B cell (primary cell): Measurements from ENCODE around the gene CENPA. TPM values are rescaled to one million over a fixed set of nuclear protein-coding genes. Genes with fewer than 3 reads are reported as not detected.

ENCODE experiments used
- ATAC-seq: fragments of 200-7000 bp; cut with Tn5 transposase; one replicate; pipeline ENCODE4 v1.10.0; 2021; ENCODE audit warnings: low read depth, mild to moderate bottlenecking, moderate number of reproducible peaks, moderate library complexity
- CTCF ChIA-PET: fragments of 350-600 bp; sonication (Branson Sonifier 250); formaldehyde crosslinking; loops from one replicate; lab custom pipeline; 2021; ENCODE audit warnings: antibody characterized with exemption, inconsistent platforms; lab: Charles Lee
- POLR2A ChIA-PET: fragments of 350-600 bp; sonication (Branson Sonifier 250); formaldehyde crosslinking; loops from one replicate; lab custom pipeline; 2021; ENCODE audit warnings: antibody characterized with exemption; lab: Charles Lee
- DNase-seq: peaks from one replicate; pipeline ENCODE4 v3.0.0; 2013
- H2AFZ ChIP-seq: 2 replicates; pipeline ENCODE4 v1.6.1; 2012; ENCODE audit warnings: mild to moderate bottlenecking, low read depth, low read length; ENCODE audit not compliant: insufficient read depth, poor library complexity, severe bottlenecking
- H3K27ac ChIP-seq, 2 donors: 1 replicate in 1 of 2; 2 replicates in 1 of 2; pipeline ENCODE4 v1.5.1; 2012 to 2013; ENCODE audit warnings: low read length in 2 of 2, mild to moderate bottlenecking in 2 of 2, moderate library complexity in 1 of 2
- H3K27me3 ChIP-seq, 4 experiments: fragments of 200-600 bp in 1 of 4; sonication (generic) in 1 of 4; replicated peaks in 1 of 4; 1 replicate in 2 of 4; 2 replicates in 2 of 4; pipeline versions ENCODE4 v1.6.1 to v1.7.0; 2013 to 2016; ENCODE audit warnings: low read length in 3 of 4, mild to moderate bottlenecking in 2 of 4, mixed read lengths in 1 of 4, moderate library complexity in 1 of 4; ENCODE audit not compliant: insufficient read depth in 4 of 4, control insufficient read depth in 3 of 4; ENCODE audit errors: control extremely low read depth in 1 of 4
- H3K36me3 ChIP-seq, 2 experiments: replicated peaks in 1 of 2; 1 replicate in 1 of 2; 2 replicates in 1 of 2; pipeline versions ENCODE4 v1.6.1 to v1.7.1; 2013; ENCODE audit warnings: low read length in 1 of 2; ENCODE audit not compliant: insufficient read depth in 2 of 2, control insufficient read depth in 1 of 2; ENCODE audit errors: control extremely low read depth in 1 of 2, extremely low read depth in 1 of 2
- H3K4me1 ChIP-seq, 2 donors: fragments of 200-600 bp in 1 of 2; sonication (generic) in 1 of 2; 1 replicate in 1 of 2; 2 replicates in 1 of 2; pipeline versions ENCODE4 v1.5.1 to v1.6.1; 2013 to 2017; ENCODE audit warnings: low read length in 2 of 2; ENCODE audit not compliant: control insufficient read depth in 2 of 2, insufficient read depth in 2 of 2
- H3K4me2 ChIP-seq: replicated peaks from 2 replicates; pipeline ENCODE3; 2012; ENCODE audit warnings: mild to moderate bottlenecking, low read depth, low read length; ENCODE audit not compliant: poor library complexity, severe bottlenecking
- H3K4me3 ChIP-seq, 5 experiments: fragments of 200-600 bp in 1 of 5; sonication (generic) in 1 of 5; 1 replicate in 3 of 5; 2 replicates in 2 of 5; pipeline versions ENCODE4 v1.5.1 to v1.7.0; 2011 to 2016; ENCODE audit warnings: low read length in 4 of 5, mild to moderate bottlenecking in 4 of 5, low read depth in 2 of 5, control low read depth in 1 of 5, moderate library complexity in 1 of 5; ENCODE audit not compliant: insufficient read depth in 1 of 5; ENCODE audit errors: control extremely low read depth in 1 of 5, extremely low read depth in 1 of 5
- H3K79me2 ChIP-seq: fragments of 200-600 bp; sonication (generic); one replicate; pipeline ENCODE4 v1.6.0; 2016; ENCODE audit warnings: low read length; ENCODE audit not compliant: control insufficient read depth, insufficient read depth
- H3K9ac ChIP-seq: fragments of 200-600 bp; sonication (generic); 2 replicates; pipeline ENCODE4 v1.6.1; 2017; ENCODE audit warnings: mild to moderate bottlenecking, low read length, moderate library complexity
- H3K9me3 ChIP-seq, 3 donors: one replicate each; pipeline versions ENCODE4 v1.6.1 to v1.7.1; 2013; ENCODE audit warnings: low read length in 2 of 3; ENCODE audit not compliant: control insufficient read depth in 2 of 3, insufficient read depth in 1 of 3; ENCODE audit errors: control extremely low read depth in 1 of 3
- H4K20me1 ChIP-seq: 2 replicates; pipeline ENCODE4 v1.6.0; 2012; ENCODE audit warnings: mild to moderate bottlenecking, low read length; ENCODE audit not compliant: insufficient read depth, control insufficient read depth, poor library complexity, severe bottlenecking
- H3K27ac Mint-ChIP-seq: one replicate; pipeline ENCODE4 v1.8.0; 2021; ENCODE audit warnings: mixed read lengths
- H3K27me3 Mint-ChIP-seq: one replicate; pipeline ENCODE4 v1.8.0; 2021; ENCODE audit warnings: mixed read lengths
- H3K4me1 Mint-ChIP-seq: one replicate; pipeline ENCODE4 v1.8.0; 2021; ENCODE audit warnings: mixed read lengths
- H3K4me3 Mint-ChIP-seq: one replicate; pipeline ENCODE4 v1.8.0; 2021; ENCODE audit warnings: mixed read lengths
- H3K9me3 Mint-ChIP-seq: one replicate; pipeline ENCODE4 v1.8.0; 2022; ENCODE audit warnings: mixed read lengths; ENCODE audit not compliant: insufficient read depth
- CTCF ChIP-seq: fragments of 200-600 bp; IDR thresholded peaks from one replicate; pipeline ENCODE4 v1.8.0; 2022; ENCODE audit warnings: antibody characterized with exemption, mild to moderate bottlenecking
- EZH2 ChIP-seq: IDR thresholded peaks from 2 replicates; pipeline ENCODE4 v1.6.1; 2012; ENCODE audit warnings: borderline replicate concordance, low read depth, mild to moderate bottlenecking, moderate library complexity, low read length; ENCODE audit not compliant: insufficient read depth, poor library complexity, severe bottlenecking
- WGBS: methylation state at CpG from one replicate; pipeline ENCODE4 v1.1.5; 2013; ENCODE audit warnings: missing lambda C conversion rate; ENCODE audit not compliant: insufficient coverage; 5-methylcytosine and 5-hydroxymethylcytosine counted together
- intact Hi-C: fragments of 100-400 bp; cut with micrococcal nuclease; formaldehyde crosslinking; loops from one replicate; pipeline ENCODE4 v1.10.0; 2022
- polyA plus RNA-seq: library from polyadenylated mRNA; depleted of rRNA; stranded (reverse); fragments of >200 nt; gene quantifications from 2 replicates; pipeline ENCODE4 v1.2.3, GENCODE V29; 2012
- total RNA-seq, 2 donors: library from RNA; stranded (reverse); fragments of 120-200 nt in 1 of 2; gene quantifications; 1 replicate in 1 of 2; 2 replicates in 1 of 2; pipeline versions ENCODE4 v1.2.3 to v1.2.4, GENCODE V29; 2013 to 2022

CENPA gene
- total and polyA plus RNA-seq, 2 donors (not counting 1 experiment from before 2014, with no cell fraction given) = 0.10 TPM; not detected in 1

- Histone ChIP-seq H3K9ac (no peak overlapping the region), H3K9me3 (no peaks in the 10 kb centered on the region), H2AFZ (no peak overlapping the region), H3K4me3 (no peak overlapping the region), H3K4me1 (no peaks in the 10 kb centered on the region), H3K36me3 (no peaks in the 10 kb centered on the region), H3K27me3 (peaks cover 0 to 4% (median 1%) of the 10 kb centered on the region in 4 experiments), H3K4me2 (no peak overlapping the region), H3K79me2 (no peaks in the 10 kb centered on the region), H4K20me1 (no peaks in the 10 kb centered on the region), H3K27ac (no peak overlapping the region)
- DNase-seq = no peak
- no peak overlapping the region for H3K4me3 Mint-ChIP-seq
- 83% methylated on average over 1 of the region's 2 CpGs for WGBS
- H3K4me1 Mint-ChIP-seq = peaks cover 2% of the 10 kb centered on the region
- H3K27me3 Mint-ChIP-seq = peaks cover 12% of the 10 kb centered on the region
- intact Hi-C loops = no loop called here
- H3K9me3 Mint-ChIP-seq = no peaks in the 10 kb centered on the region
- ChIA-PET CTCF (no interaction called here), POLR2A (no interaction called here)
- ATAC-seq = no peak
- H3K27ac Mint-ChIP-seq = no peak overlapping the region
- TF ChIP-seq EZH2 = no peak
- no peak for TF ChIP-seq CTCF
These were observed 22.1 kb downstream of the CENPA start for GRCh38 chr2:26807788-26808460.

- DNase-seq (no peak), ATAC-seq (no peak)
- H3K4me1 ChIP-seq = no peaks in the 10 kb centered on the region
- peaks cover 17% of the 10 kb centered on the region for H3K27me3 Mint-ChIP-seq
- no peak for TF ChIP-seq CTCF
- no peak for TF ChIP-seq EZH2
- POLR2A ChIA-PET = no interaction called here
- H3K9me3 Mint-ChIP-seq = no peaks in the 10 kb centered on the region
- H3K79me2 ChIP-seq = no peaks in the 10 kb centered on the region
- H2AFZ ChIP-seq = no peak overlapping the region
- H3K36me3 ChIP-seq = no peaks in the 10 kb centered on the region
- H3K4me2 ChIP-seq = no peak overlapping the region
- H3K9me3 ChIP-seq = no peaks in the 10 kb centered on the region
- no peak overlapping the region for H3K4me3 Mint-ChIP-seq
- H3K27ac ChIP-seq = no peak overlapping the region
- no peaks in the 10 kb centered on the region for H4K20me1 ChIP-seq
- no peak overlapping the region for H3K4me3 ChIP-seq
- no peak overlapping the region for H3K9ac ChIP-seq
- H3K27ac Mint-ChIP-seq = no peak overlapping the region
- intact Hi-C loops = no loop called here
- WGBS = 100% methylated on average over 3 of the region's 3 CpGs
- peaks cover 0 to 4% (median 1%) of the 10 kb centered on the region in 4 experiments for H3K27me3 ChIP-seq
- CTCF ChIA-PET = no interaction called here
- peaks cover 2% of the 10 kb centered on the region for H3K4me1 Mint-ChIP-seq
These were observed 23.4 kb downstream of the CENPA start for GRCh38 chr2:26809211-26809610.
